Measurements from ENCODE around the gene SLC35G2. TPM values are rescaled to one million over a fixed set of nuclear protein-coding genes. Genes with fewer than 3 reads are reported as not detected.

The SLC35G2 gene
- total and polyA plus RNA-seq, 2 of the 4 experiments (the other 2 are of a cell fraction): 6.6 to 7.0 TPM

DNA sequence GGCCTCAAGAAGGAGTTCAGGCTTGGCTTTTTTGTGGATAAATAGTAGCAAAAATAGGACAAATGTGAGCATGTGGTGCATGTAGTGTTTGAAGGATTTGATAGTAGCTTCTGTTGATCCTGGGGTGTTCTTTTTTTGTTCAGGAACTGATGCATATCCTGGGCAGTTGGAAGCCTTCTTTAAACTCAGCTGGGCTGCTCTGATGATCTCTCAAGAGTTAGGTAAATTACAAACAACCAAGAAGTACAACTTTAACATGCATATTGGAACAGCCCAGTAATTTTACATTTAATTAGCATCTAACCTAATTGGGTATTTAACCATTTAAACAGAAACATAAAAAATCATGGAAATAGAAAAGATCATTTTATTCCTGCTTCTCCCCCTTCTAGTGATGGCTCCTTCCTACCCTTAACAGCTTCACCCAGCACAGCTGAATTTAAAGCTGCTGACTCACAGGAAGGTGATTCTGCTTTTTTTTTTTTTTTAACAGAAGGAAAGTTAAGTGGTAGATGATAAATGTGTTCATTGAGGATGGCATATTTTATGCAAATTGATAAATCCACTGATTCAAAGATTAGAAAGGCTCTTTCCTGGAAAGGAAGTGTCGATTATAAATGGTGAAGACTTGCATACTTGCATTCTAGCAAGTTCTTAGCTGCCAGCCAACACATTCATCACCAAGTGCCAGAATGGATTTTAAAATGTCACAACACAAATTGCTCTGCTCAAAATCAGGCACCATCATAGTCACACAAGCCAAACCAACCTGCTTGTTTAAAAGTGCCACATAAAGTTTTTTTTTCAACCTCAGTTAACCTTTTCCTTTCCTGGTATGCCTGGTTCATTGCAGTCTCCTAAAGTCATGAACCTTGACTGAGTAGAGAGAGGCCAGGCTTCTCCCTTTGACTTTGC is 20.0 kb downstream of the SLC35G2 start:
- Histone ChIP-seq H3K4ac (ENCODE audit: low read depth, low read length) (no peak overlapping the region; the same call in 1 of the 2 replicates), H2BK120ac (ENCODE audit: low read depth, low read length) (peak overlapping the region; percentile 16; the same call in 1 of the 2 replicates), H4K20me1 (ENCODE audit: insufficient read depth, low read length) (no peaks in the 10 kb centered on the region), H3K27ac (ENCODE audit: insufficient read depth, low read length) (no peak overlapping the region), H2AK9ac (replicated peaks; ENCODE audit: low read depth, low read length, poor library complexity) (no peak overlapping the region), H3K79me1 (ENCODE audit: low read depth in 1 of 2, low read length in 2 of 2) (peaks cover 28 to 52% of the 10 kb centered on the region in 2 experiments), H4K8ac (ENCODE audit: low read depth in 2 of 2, low read length in 2 of 2) (peak overlapping the region in 1 of 2 experiments; percentile 31; a peak in 1 of 4 replicates), H2AK5ac (ENCODE audit: low read depth, low read length) (no peak overlapping the region), H3K36me3 (ENCODE audit: control insufficient read depth, insufficient read depth, low read length) (no peaks in the 10 kb centered on the region), H2BK5ac (ENCODE audit: low read depth, low read length, poor library complexity, severe bottlenecking) (peak overlapping the region; percentile 69), H3K4me1 (ENCODE audit: control insufficient read depth, insufficient read depth, low read length) (peaks cover 20% of the 10 kb centered on the region), H2BK20ac (ENCODE audit: low read depth, low read length) (peak overlapping the region; percentile 18; the same call in 1 of the 2 replicates), H3K27me3 (ENCODE audit: control insufficient read depth, insufficient read depth, low read length) (no peaks in the 10 kb centered on the region), H2AFZ (replicated peaks; ENCODE audit: low read length, poor library complexity) (no peak overlapping the region), H3K9me3 (ENCODE audit: control insufficient read depth, insufficient read depth, low read length) (no peaks in the 10 kb centered on the region), H4K5ac (ENCODE audit: low read depth, low read length) (peak overlapping the region; percentile 37; the same call in 1 of the 2 replicates), H3K56ac (ENCODE audit: extremely low read depth, insufficient read depth, low read length) (no peak overlapping the region), H3K18ac (ENCODE audit: low read depth, low read length) (peak overlapping the region; percentile 70; the same call in 1 of the 2 replicates), H3K4me3 (ENCODE audit: insufficient read depth, low read depth, low read length) (no peak overlapping the region), H2BK15ac (ENCODE audit: low read depth, low read length) (no peak overlapping the region), H3K14ac (replicated peaks; ENCODE audit: low read depth, low read length) (peak overlapping the region; percentile 31; the same call in 1 of the 2 replicates), H3K9me1 (ENCODE audit: insufficient read depth, low read length) (peaks cover 6% of the 10 kb centered on the region; the same call in 1 of the 2 replicates), H3K4me2 (ENCODE audit: low read depth, low read length) (no peak overlapping the region; the same call in 1 of the 2 replicates), H3K9ac (ENCODE audit: low read depth, low read length) (no peak overlapping the region), H4K91ac (ENCODE audit: insufficient read depth, low read depth, low read length) (peak overlapping the region; percentile 16; the same call in 1 of the 2 replicates), H3K23ac (ENCODE audit: low read depth, low read length) (peak overlapping the region; percentile 49; the same call in 1 of the 2 replicates)
- dilution Hi-C loops (cut with HindIII; ENCODE audit: low sequenced_read_pairs, unreplicated experiment): no loop called here
- peak; percentile 73 for ATAC-seq (ENCODE audit: low read depth)
- no CpG with 5 or more reads among the region's 1 CpG for WGBS, 2 experiments (ENCODE audit: extremely low coverage in 2 of 2, insufficient read length in 1 of 2)
- DNase-seq: peak; percentile 64
- intact Hi-C loops (cut with micrococcal nuclease): no loop called here
- TSS peak; percentile 42 for BruUV-seq (replicated peaks)
- CTCF ChIA-PET: interaction anchor here (0.6 to 1.2 kb wide), 6 partner anchors 11 to 175 kb away, joined by 3 to 7 read pairs (median 4); partner anchors contain the start of gene IL20RB
- TF ChIP-seq MXI1 (IDR thresholded peaks at IDR 0.05; ENCODE audit: borderline replicate concordance, low read depth, low read length) (no peak), BHLHE40 (IDR thresholded peaks at IDR 0.05; ENCODE audit: low read depth, low read length) (no peak), SMC3 (IDR thresholded peaks at IDR 0.05; ENCODE audit: low read depth, low read length) (no peak), FOS (IDR thresholded peaks at IDR 0.05; ENCODE audit: low read depth, low read length) (0 out of 2 replicates have a peak, but pooled peaks have one; percentile 23), NFE2L2 (IDR thresholded peaks at IDR 0.05; ENCODE audit: low read depth, low read length) (peak; percentile 59; the same call in 1 of the 2 replicates), RFX5 (IDR thresholded peaks at IDR 0.05; ENCODE audit: low read depth, low read length) (no peak), MAFK (IDR thresholded peaks at IDR 0.05; ENCODE audit: low read depth, low read length) (peak; percentile 36; the same call in 1 of the 2 replicates)
- TF ChIP-seq, protein P1, sequence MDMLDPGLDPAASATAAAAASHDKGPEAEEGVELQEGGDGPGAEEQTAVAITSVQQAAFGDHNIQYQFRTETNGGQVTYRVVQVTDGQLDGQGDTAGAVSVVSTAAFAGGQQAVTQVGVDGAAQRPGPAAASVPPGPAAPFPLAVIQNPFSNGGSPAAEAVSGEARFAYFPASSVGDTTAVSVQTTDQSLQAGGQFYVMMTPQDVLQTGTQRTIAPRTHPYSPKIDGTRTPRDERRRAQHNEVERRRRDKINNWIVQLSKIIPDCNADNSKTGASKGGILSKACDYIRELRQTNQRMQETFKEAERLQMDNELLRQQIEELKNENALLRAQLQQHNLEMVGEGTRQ (IDR thresholded peaks at IDR 0.05; ENCODE audit: low read depth, low read length): no peak
- TF ChIP-seq, protein P2, sequence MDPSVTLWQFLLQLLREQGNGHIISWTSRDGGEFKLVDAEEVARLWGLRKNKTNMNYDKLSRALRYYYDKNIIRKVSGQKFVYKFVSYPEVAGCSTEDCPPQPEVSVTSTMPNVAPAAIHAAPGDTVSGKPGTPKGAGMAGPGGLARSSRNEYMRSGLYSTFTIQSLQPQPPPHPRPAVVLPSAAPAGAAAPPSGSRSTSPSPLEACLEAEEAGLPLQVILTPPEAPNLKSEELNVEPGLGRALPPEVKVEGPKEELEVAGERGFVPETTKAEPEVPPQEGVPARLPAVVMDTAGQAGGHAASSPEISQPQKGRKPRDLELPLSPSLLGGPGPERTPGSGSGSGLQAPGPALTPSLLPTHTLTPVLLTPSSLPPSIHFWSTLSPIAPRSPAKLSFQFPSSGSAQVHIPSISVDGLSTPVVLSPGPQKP (IDR thresholded peaks at IDR 0.05; ENCODE audit: borderline replicate concordance, low read depth, low read length): no peak
- POLR2A ChIA-PET (ENCODE audit: unreplicated experiment): interaction anchor here (0.5 kb wide), 1 partner anchor 90 kb away, joined by 4 read pairs; no protein-coding TSS in a partner anchor
- in situ Hi-C loops (cut with MboI; ENCODE audit: low sequenced_read_pairs): no loop called here

Measured in IMR-90 (cell line).